Measurements from ENCODE around the gene SPINK4.

The SPINK4 gene

GRCh38 chr9:33294670-33295432 is 54.9 kb downstream of the SPINK4 start:
- DNase-seq = no peak

DNA sequence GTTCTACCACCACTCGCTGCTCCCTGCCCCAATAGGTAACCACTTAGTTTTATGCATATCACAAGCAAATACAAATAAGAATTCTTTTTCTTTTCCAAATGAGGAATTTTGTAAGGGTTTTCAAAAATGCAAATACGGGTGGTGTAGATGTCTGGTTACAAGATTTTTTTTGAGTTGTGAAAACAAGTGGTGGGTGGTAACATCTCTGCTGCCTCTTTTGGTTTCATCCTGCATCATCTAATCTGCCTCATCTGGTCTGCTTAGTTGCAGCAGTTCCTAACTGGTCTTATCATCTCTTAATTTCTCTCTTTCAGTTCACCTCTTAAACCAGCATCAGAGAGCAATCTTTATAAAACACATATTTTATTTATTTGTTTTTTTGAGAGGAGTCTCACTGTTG is 55.6 kb downstream of the SPINK4 start:
- DNase-seq = no peak

- DNase-seq = peak; percentile 61
Measured at GRCh38 chr9:33297432-33297831, 57.5 kb downstream of the SPINK4 start.
